GM18858 (cell line): ENCODE measurements around the gene LYPLAL1.

Experiments used
- ATAC-seq: cut with Tn5 transposase; IDR thresholded peaks from one replicate; pipeline ENCODE4 v1.9.1; 2021; ENCODE audit not compliant: unreplicated experiment

LYPLAL1 gene

DNA sequence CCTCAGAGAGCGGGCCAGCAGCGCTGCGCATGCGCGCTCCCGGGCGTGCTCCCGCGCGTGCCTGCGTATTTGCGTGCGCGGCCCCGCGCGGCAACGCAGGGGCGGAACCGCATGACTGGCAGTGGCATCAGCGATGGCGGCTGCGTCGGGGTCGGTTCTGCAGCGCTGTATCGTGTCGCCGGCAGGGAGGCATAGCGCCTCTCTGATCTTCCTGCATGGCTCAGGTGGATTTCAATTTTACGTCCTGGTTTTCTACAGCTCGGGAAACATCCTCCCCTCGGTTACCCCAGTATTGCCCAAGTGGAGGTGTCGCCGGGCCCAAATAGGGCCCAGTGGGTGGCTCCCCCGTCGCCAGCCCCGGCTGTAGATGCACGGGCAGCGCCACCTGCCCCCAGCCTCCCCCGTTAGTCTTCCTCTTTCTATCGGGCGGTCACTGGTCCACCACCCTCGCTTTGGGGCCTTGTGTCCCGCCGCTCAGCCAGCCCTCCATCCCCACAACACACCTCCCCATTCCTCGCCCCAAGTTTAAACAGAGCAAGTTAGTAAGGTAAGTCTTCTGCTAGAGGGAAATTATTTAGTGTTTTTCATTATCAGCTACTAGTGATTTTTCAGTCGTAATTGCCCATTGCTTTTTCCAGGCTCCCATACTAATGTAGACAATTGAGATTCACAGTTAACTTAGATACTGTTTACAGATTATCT, at the start of gene LYPLAL1:
Gene LYPLAL1 (plus strand): TSS at position 121 of the 702 bp plus-strand sequence. CDS start 13 bp downstream, at position 134.
- peak; percentile 59 for ATAC-seq

- ATAC-seq, result no peak
These were observed 49.5 kb upstream of the LYPLAL1 start for GRCh38 chr1:219124163-219124562.

DNA sequence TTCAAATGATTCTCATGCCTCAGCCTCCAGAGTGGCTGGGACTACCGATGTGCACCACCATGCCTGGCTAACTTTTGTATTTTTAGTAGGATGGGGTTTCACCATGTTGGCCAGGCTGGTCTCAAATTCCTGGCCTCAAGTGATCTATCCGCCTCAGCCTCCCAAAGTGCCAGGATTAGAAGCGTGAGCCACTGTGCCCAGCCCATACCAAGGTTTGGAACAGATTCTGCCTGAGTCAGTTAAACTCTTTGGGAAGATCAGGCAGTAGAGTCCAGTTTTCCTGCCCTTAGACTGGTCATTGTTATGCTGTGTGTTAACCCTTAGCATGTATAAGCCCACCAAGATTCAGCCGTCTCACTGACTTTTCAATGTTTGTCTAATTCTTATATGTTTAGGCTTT, 48.3 kb upstream of the LYPLAL1 start:
- ATAC-seq, result no peak

GRCh38 chr1:219126377-219126776, 47.3 kb upstream of the LYPLAL1 start:
- ATAC-seq, result no peak

GRCh38 chr1:219128957-219129356, 44.7 kb upstream of the LYPLAL1 start:
- ATAC-seq, result no peak

GRCh38 chr1:219130366-219130935, 43.2 kb upstream of the LYPLAL1 start:
- ATAC-seq, result no peak

DNA sequence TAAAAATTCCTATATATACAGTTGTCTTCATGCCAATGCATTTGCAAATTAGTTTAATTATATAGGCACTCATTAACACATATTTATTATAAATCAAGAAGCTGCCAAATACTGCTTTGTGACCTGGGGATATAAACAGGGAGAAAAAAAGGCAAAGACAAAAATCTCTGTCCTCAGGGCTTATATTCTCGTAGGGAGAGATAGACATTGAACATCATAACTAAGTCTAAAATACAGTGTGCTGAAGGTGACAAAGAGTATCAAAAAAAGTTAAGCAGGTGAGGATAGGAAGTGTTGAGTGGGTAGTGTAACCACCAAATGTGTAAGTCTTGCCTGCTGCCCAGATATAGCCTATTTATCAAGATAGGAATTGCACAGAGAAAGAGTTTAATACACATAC, 40.7 kb upstream of the LYPLAL1 start:
- no peak for ATAC-seq

DNA sequence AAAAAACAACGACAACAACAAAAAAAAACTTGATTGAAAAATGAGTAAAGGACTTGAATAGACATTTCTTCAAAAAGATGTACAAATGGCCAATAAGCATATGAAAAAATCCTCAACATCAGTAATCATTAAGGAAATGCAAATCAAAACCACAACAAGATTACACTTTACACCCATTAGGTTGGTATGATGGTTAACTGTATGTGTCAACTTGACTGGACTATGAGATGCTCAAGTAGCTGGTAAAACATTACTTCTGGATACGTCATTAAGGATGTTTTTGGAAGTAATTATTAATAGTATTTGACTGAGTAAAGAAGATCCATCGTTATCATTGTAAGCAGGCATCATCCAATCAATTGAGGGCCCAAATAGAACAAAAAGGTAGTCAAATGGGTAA, 34.9 kb upstream of the LYPLAL1 start:
- ATAC-seq, result peak; percentile 51

- no peak for ATAC-seq
These were observed 33.3 kb upstream of the LYPLAL1 start for GRCh38 chr1:219140303-219140877.

GRCh38 chr1:219143735-219144134, 29.9 kb upstream of the LYPLAL1 start:
- no peak for ATAC-seq

- no peak for ATAC-seq
These were observed 28.9 kb upstream of the LYPLAL1 start for GRCh38 chr1:219144658-219145315.

DNA sequence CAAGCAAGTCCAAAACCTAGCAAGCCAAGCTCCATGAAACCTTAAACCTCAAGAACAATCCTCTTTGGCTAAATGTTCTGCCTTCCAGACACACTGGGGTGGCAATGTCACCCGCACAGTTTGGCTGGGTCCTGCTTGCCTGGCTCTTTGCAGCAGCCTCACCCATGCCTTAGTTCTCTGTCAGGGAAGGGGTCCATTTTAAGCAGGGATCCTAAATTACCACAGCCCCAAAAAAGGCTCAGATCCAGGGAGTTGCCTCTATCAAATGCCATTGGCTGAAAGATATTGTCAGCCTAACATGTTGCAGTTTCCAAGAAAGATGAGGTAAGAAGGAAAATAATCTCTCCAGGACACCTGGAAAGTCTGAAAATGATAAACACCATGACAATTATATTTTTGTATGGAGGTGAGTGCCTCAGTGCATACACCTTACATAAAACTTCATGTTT, 26.1 kb upstream of the LYPLAL1 start:
- no peak for ATAC-seq

GRCh38 chr1:219149009-219149577, 24.6 kb upstream of the LYPLAL1 start:
- no peak for ATAC-seq

- no peak for ATAC-seq
These were observed 23.7 kb upstream of the LYPLAL1 start for GRCh38 chr1:219149953-219150352.

GRCh38 chr1:219150913-219151312, 22.8 kb upstream of the LYPLAL1 start:
- no peak for ATAC-seq

- ATAC-seq, result no peak
These were observed 22.2 kb upstream of the LYPLAL1 start for GRCh38 chr1:219151467-219151866.

GRCh38 chr1:219152751-219153150, 20.9 kb upstream of the LYPLAL1 start:
- no peak for ATAC-seq

DNA sequence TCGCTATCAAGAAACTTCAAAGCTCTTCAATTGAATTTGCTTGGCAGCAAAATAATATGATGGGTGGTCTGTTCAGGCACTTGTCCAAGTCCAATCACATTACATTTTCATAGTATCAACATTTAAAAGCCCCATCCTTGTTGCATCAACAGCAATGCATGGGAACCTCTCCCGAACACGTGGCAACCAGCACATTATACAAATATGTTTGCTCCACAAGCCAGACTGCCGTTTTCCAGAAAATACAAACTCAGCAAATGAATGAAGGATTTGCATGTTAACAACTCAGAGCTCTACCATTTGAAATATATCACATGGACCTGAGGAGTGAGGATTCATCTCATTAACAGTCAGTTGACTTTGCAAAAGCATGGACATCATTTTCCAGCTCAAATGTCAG, 20.0 kb upstream of the LYPLAL1 start:
- ATAC-seq, result no peak

DNA sequence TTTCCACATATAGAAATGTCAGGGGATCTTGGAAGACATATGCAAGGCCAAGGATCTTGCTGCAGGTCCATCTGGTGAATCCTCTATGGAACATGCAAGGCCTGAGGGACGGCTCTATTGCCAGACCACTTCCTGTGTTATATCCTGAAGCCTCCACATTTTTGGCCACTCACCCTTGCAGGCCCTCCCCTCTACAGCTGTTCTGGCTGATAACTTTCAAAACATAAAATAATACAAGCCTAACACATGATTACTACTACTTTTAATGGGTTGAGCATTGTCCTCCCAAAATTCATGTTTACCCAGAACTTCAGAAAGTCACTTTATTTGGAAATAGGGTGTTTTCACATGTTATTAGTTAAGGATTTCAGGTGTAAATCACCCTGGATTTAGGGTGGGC, 18.5 kb upstream of the LYPLAL1 start:
- no peak for ATAC-seq

DNA sequence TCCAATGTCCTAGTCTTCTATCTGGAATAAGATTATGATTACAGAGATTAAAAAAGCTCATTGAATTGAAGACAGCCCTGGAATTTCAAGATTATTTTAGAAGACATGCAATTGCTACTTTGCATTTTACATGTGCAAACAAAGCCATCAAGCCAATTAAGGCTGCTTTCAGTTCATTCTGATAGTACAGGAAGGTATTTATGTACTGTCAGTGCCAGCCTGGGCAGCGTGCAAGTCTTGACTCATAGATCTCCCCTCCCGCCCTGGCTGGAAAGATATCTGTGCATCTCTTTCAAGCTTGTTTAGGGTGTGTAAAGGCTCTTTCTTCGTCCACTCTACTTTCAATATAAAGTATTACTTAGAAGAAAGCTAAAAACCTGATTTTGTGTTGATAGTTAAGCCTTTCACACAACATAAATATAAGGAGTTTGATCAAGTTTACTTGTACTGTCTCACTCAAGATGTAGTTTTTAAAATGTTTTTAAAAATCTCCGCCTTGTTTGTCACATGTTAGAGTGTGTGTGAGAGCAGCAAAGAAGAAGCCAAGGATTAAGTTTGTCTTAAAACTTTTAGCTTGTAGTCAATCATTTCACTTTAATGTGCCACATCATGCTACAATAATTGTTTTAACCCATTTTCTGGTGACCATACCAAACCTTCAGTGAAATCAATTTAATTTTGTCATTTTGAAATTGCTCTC, 13.6 kb upstream of the LYPLAL1 start:
- peak; percentile 64 for ATAC-seq

DNA sequence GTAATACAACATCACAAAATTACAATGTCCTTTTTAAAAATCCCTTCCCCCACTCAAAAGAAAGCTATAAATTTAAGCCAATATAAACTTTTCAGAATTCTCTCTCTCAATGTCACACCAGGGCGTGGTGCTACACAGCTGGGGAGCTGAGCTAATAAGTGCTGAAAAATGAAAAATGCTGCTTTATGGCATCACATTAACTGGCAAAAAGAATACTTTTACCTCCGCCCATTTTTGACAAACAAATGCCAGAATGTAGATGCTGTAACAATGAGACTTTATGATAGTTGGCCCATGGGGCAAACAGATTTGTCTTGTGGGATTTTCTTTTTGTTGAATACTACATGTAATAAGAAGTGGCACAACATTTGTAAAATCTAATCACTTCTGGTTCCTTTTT, 12.7 kb upstream of the LYPLAL1 start:
- no peak for ATAC-seq
